Uterus (tissue), 2 donors: ENCODE data around the gene FOXJ1.

Source experiments
- CTCF ChIP-seq, 4 experiments: fragments of 200-600 bp in 2 of 4; fragments of 450-650 bp in 2 of 4; sonication (generic) in 2 of 4; IDR thresholded peaks; one replicate each; pipeline ENCODE4 v1.5.1; 2016 to 2019; ENCODE audit warnings: antibody characterized with exemption in 4 of 4, mild to moderate bottlenecking in 2 of 4, moderate library complexity in 1 of 4
- POLR2A ChIP-seq, 2 donors: fragments of 450-650 bp; IDR thresholded peaks; one replicate each; pipeline ENCODE4 v1.6.1; 2016; ENCODE audit warnings: antibody characterized with exemption in 2 of 2, mild to moderate bottlenecking in 1 of 2, moderate library complexity in 1 of 2

DNA sequence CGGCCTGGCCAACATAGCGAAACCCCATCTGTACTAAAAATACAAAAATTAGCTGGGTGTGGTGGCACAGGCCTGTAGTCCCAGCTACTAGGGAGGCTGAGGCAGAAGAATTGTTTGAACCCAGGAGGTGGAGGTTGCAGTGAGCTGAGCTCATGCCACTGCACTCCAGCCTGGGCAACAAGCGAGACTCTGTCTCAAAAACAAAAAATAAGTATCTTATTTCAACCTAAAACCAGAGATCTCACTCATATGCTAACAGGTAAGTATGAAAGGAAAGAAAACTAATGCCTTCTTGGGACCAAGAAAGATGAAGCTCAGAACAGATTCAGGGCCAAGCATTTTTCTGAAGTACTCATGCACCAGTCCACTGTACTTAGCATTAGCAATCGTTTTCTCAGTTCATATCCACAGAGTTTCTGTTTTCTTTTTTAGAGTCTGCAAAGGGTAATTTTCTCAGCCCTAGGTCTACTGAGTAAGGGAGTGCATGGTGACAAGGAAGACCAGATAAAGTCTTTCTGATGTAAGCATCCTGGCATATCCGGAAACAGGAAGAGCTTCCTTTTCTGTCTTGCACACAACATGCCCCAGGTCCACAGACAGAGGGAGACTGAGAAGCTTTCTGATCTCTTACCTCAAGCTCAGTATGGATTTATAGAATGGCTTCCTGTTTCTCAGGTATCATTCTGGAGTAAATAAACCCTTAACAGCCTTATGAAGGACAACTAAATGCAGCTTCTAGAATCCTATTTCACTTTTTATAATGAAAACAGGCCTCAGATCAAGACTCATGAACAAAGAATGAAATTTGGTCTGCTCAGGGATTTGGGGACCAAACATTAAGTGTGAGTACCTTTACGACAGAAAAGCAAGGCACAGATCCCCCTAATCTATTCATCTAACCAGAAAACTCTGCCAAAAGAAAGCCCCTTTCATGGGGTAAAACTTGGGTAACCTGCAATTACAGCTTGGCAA is 38.7 kb upstream of the FOXJ1 start:
- TF ChIP-seq POLR2A (IDR thresholded peaks at IDR 0.05) (no peak), CTCF (IDR thresholded peaks at IDR 0.05) (no peak)
